HFF-Myc (cell line): ENCODE results near the gene CUL3.

Source experiments
- DNase-seq: peaks from one replicate; pipeline ENCODE4 v3.0.0-alpha.2; 2011; ENCODE audit warnings: low read depth; ENCODE audit errors: extremely low read depth
- H3K4me3 ChIP-seq: replicated peaks from 2 replicates; pipeline ENCODE4 v1.5.1; 2011; ENCODE audit warnings: low read depth, mild to moderate bottlenecking, control low read depth, low read length
- CTCF ChIP-seq: IDR thresholded peaks from 2 replicates; pipeline ENCODE4 v1.5.1; 2012; ENCODE audit warnings: mild to moderate bottlenecking, low read depth, low read length, control low read depth; ENCODE audit errors: missing control alignments

The CUL3 gene

GRCh38 chr2:224585211-224586088 is at the start of gene CUL3:
Gene CUL3 (minus strand): TSS chr2:224585363. CDS start chr2:224585009, 354 bp downstream.
- no peak for TF ChIP-seq CTCF
- peak; percentile 91 for DNase-seq
- H3K4me3 ChIP-seq: peak within 1 kb of the TSS; percentile 86

- no peak for TF ChIP-seq CTCF
- no peak for DNase-seq
- no peak overlapping the region for H3K4me3 ChIP-seq
These were observed 45.7 kb upstream of the CUL3 start for GRCh38 chr2:224630659-224631550.

- TF ChIP-seq CTCF: no peak
- H3K4me3 ChIP-seq: no peak overlapping the region
- no peak for DNase-seq
These were observed 43.3 kb upstream of the CUL3 start for GRCh38 chr2:224628416-224628815.

GRCh38 chr2:224626735-224627134 is 41.6 kb upstream of the CUL3 start:
- H3K4me3 ChIP-seq: no peak overlapping the region
- TF ChIP-seq CTCF: no peak
- no peak for DNase-seq

- DNase-seq: no peak
- H3K4me3 ChIP-seq: no peak overlapping the region
- no peak for TF ChIP-seq CTCF
These were observed 28.6 kb upstream of the CUL3 start for GRCh38 chr2:224613543-224614286.

GRCh38 chr2:224612578-224612977 is 27.4 kb upstream of the CUL3 start:
- no peak for TF ChIP-seq CTCF
- H3K4me3 ChIP-seq: no peak overlapping the region
- DNase-seq: peak; percentile 11
